Spleen (tissue), 11 donors: ENCODE results near the gene ACVR1. TPM values are rescaled to one million over a fixed set of nuclear protein-coding genes. Genes with fewer than 3 reads are reported as not detected.

Source experiments
- DNase-seq: peaks from one replicate; pipeline ENCODE4 v3.0.0-alpha.2; 2020
- H3K27ac ChIP-seq, 8 donors: fragments of 200-600 bp; sonication (generic) in 7 of 8; 1 replicate in 4 of 8; 2 replicates in 4 of 8; pipeline versions ENCODE4 v1.5.0 to v1.8.0; 2016 to 2021; ENCODE audit warnings: inconsistent platforms in 4 of 8, mild to moderate bottlenecking in 4 of 8, moderate library complexity in 1 of 8
- H3K27me3 ChIP-seq, 7 donors: fragments of 200-600 bp; sonication (generic) in 6 of 7; replicated peaks in 1 of 7; 1 replicate in 4 of 7; 2 replicates in 3 of 7; pipeline versions ENCODE4 v1.5.0 to v1.8.0; 2016 to 2021; ENCODE audit warnings: inconsistent platforms in 3 of 7, mild to moderate bottlenecking in 1 of 7
- H3K36me3 ChIP-seq, 6 donors: fragments of 200-600 bp; sonication (generic) in 5 of 6; 1 replicate in 4 of 6; 2 replicates in 2 of 6; pipeline versions ENCODE4 v1.5.0 to v1.8.0; 2016 to 2021; ENCODE audit warnings: inconsistent platforms in 2 of 6
- H3K4me1 ChIP-seq, 6 donors: fragments of 200-600 bp; sonication (generic) in 5 of 6; 1 replicate in 3 of 6; 2 replicates in 3 of 6; pipeline versions ENCODE4 v1.5.0 to v1.8.0; 2016 to 2021; ENCODE audit warnings: inconsistent platforms in 3 of 6
- H3K4me3 ChIP-seq, 8 donors: fragments of 200-600 bp; sonication (generic) in 7 of 8; 1 replicate in 4 of 8; 2 replicates in 4 of 8; pipeline versions ENCODE4 v1.5.0 to v1.8.0; 2016 to 2021; ENCODE audit warnings: inconsistent platforms in 4 of 8, mild to moderate bottlenecking in 4 of 8, moderate library complexity in 2 of 8
- H3K9me3 ChIP-seq, 8 donors: fragments of 200-600 bp; sonication (generic) in 7 of 8; 1 replicate in 4 of 8; 2 replicates in 4 of 8; pipeline versions ENCODE4 v1.5.0 to v1.8.0; 2016 to 2021; ENCODE audit warnings: inconsistent platforms in 4 of 8
- POLR2A ChIP-seq, 3 donors: fragments of 450-650 bp; IDR thresholded peaks; one replicate each; pipeline ENCODE4 v1.5.1; 2017; ENCODE audit warnings: antibody characterized with exemption in 3 of 3, mild to moderate bottlenecking in 1 of 3
- POLR2AphosphoS5 ChIP-seq, 3 donors: sonication (generic); formaldehyde crosslinking; IDR thresholded peaks; one replicate each; pipeline ENCODE4 v1.5.1; 2017; ENCODE audit warnings: antibody characterized with exemption in 3 of 3
- WGBS, 5 donors: extraction: QIAGEN DNeasy Blood & Tissue Kit in 3 of 5; methylation state at CpG; one replicate each; pipeline versions ENCODE4 v1.1.5 to v1.1.7; 2013 to 2018; 5-methylcytosine and 5-hydroxymethylcytosine counted together
- intact Hi-C: fragments of 100-400 bp; cut with DNase I; formaldehyde crosslinking; loops from one replicate; pipeline ENCODE4 v1.15.0; 2023; ENCODE audit warnings: low total_unique reads
- polyA plus RNA-seq, 3 donors: library from polyadenylated mRNA; stranded (reverse); fragments of 200-250 nt; gene quantifications; one replicate each; pipeline ENCODE4 v1.2.1, GENCODE V29; 2013
- total RNA-seq, 7 donors: library from RNA; depleted of rRNA in 3 of 7; stranded (reverse); fragments of >200 nt in 3 of 7; fragmentation: NEBNext Ultra II Directional in 4 of 7; extraction: Animal tissue kit (Norgen Biotek cat#: 25700) in 4 of 7; gene quantifications; one replicate each; pipeline versions ENCODE4 v1.1.0 to v1.2.1, GENCODE V29; 2016 to 2021
- TF ChIP-seq, protein P1 (sequence below), 11 experiments: fragments of 200-600 bp in 7 of 11; fragments of 450-650 bp in 4 of 11; sonication (generic) in 4 of 11; IDR thresholded peaks in 8 of 11; conservative IDR thresholded peaks in 3 of 11; 1 replicate in 7 of 11; 2 replicates in 4 of 11; pipeline versions ENCODE4 v1.4.0 to v1.8.0; 2016 to 2021; ENCODE audit warnings: antibody characterized with exemption in 11 of 11, inconsistent platforms in 4 of 11, mild to moderate bottlenecking in 1 of 11
- donor health status: healthy with polysubstance abuse.
- donor health status: DM: no; HTN: no; CAD: no; lungs with moderate emphysema.
- donor health status: DM: no; HTN: no; CAD: no.
- donor health status: Bipolar disorder and iron deficiency.
- donor health status: healthy.
- donor health status: DM: no; HTN: no; CAD: no.
- donor health status: DM: yes; HTN: yes; CAD: no.

The ACVR1 gene
- total and polyA plus RNA-seq, 10 donors, result 2.1 to 23.8 (median 13.6) TPM

DNA sequence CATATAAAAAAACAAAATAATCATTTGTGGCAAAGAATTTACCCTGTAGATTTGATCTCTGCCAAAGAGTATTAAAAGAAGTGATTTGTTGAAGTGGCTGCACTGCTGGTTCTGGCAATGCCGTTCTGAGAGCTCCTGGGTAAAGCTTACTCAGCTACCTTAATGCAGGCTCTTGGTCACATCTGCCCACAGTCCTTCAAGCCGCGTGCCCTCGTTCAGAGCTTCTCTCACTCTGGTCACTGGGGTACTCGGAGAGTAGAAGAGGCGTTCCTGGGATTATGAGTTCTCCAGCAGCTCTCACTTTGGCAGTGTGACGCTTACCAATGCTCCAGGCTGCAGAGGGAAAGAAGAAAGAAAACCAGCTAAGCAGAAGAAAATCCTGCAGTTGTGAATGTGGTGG lies 57.9 kb downstream of the ACVR1 start:
- 94 to 99% (median 97%) methylated on average over 7 of the region's 7 CpGs for WGBS, 5 donors
- intact Hi-C loops, result no loop called here
- TF ChIP-seq, protein P1, sequence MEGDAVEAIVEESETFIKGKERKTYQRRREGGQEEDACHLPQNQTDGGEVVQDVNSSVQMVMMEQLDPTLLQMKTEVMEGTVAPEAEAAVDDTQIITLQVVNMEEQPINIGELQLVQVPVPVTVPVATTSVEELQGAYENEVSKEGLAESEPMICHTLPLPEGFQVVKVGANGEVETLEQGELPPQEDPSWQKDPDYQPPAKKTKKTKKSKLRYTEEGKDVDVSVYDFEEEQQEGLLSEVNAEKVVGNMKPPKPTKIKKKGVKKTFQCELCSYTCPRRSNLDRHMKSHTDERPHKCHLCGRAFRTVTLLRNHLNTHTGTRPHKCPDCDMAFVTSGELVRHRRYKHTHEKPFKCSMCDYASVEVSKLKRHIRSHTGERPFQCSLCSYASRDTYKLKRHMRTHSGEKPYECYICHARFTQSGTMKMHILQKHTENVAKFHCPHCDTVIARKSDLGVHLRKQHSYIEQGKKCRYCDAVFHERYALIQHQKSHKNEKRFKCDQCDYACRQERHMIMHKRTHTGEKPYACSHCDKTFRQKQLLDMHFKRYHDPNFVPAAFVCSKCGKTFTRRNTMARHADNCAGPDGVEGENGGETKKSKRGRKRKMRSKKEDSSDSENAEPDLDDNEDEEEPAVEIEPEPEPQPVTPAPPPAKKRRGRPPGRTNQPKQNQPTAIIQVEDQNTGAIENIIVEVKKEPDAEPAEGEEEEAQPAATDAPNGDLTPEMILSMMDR (IDR thresholded peaks at IDR 0.05 in 8 of 11, conservative IDR thresholded peaks at IDR 0.05 in 3 of 11), result no peak
- TF ChIP-seq POLR2A (IDR thresholded peaks at IDR 0.05), result no peak
- no peak for TF ChIP-seq POLR2AphosphoS5 (IDR thresholded peaks at IDR 0.05)
- no peak overlapping the region for H3K4me3 ChIP-seq
- no peaks in the 10 kb centered on the region for H3K27me3 ChIP-seq
- peaks cover 0 to 28% (median 7%) of the 10 kb centered on the region in 6 donors for H3K36me3 ChIP-seq
- H3K9me3 ChIP-seq, result no peaks in the 10 kb centered on the region
- H3K27ac ChIP-seq, result no peak overlapping the region
- peaks cover 0 to 4% (median 0%) of the 10 kb centered on the region in 6 donors for H3K4me1 ChIP-seq
- DNase-seq, result no peak

DNA sequence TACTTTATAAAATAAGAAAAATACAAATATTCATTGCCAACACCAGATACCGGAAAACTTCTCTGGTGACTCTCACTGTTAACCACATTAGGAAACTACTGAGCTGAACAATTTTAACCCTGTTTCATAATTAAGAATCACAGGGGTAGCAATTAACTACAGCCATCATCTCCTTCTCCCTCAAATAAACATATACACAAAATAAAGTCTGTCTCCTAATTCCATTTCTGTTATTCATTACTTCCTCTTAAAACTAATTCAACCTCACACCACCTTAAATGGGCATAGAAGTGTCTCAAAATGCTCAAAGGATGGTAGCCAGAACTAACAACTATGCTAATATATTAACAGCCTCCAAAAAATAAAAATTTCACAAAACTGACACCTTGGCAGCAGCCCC lies 60.7 kb downstream of the ACVR1 start:
- H3K27ac ChIP-seq, result no peak overlapping the region
- peaks cover 0 to 28% (median 7%) of the 10 kb centered on the region in 6 donors for H3K36me3 ChIP-seq
- H3K9me3 ChIP-seq, result no peaks in the 10 kb centered on the region
- intact Hi-C loops, result no loop called here
- WGBS, 5 donors, result 97 to 100% (median 98%) methylated on average over 1 of the region's 1 CpG
- H3K27me3 ChIP-seq, result no peaks in the 10 kb centered on the region
- DNase-seq, result no peak
- H3K4me1 ChIP-seq, result peaks cover 0 to 4% (median 0%) of the 10 kb centered on the region in 6 donors
- TF ChIP-seq POLR2A (IDR thresholded peaks at IDR 0.05) (no peak), POLR2AphosphoS5 (IDR thresholded peaks at IDR 0.05) (no peak)
- TF ChIP-seq, protein P1 (IDR thresholded peaks at IDR 0.05 in 8 of 11, conservative IDR thresholded peaks at IDR 0.05 in 3 of 11), result no peak
- H3K4me3 ChIP-seq, result no peak overlapping the region

DNA sequence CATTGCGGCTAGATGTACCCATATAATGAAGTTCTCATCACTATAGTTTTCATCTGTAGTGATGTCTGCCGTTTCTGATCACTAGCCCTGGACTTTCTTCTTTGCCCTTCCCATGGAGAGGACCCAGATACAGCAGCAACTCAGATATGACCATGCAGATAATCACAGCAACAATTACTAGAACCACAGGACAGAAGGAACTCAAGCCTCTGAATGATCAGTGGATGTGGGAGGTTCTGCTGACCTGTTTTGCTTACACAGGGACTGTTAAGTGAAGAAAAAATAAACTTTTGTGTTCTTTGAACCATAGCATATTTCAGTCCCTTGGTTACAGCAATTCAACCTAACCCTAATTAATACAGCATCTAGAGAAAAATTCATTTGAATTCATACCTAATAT lies 62.7 kb downstream of the ACVR1 start:
- Histone ChIP-seq H3K36me3 (peaks cover 0 to 27% (median 7%) of the 10 kb centered on the region in 6 donors), H3K27ac (no peak overlapping the region), H3K27me3 (no peaks in the 10 kb centered on the region), H3K4me3 (no peak overlapping the region), H3K9me3 (no peaks in the 10 kb centered on the region), H3K4me1 (no peaks in the 10 kb centered on the region)
- no peak for TF ChIP-seq POLR2A (IDR thresholded peaks at IDR 0.05)
- TF ChIP-seq, protein P1 (IDR thresholded peaks at IDR 0.05 in 8 of 11, conservative IDR thresholded peaks at IDR 0.05 in 3 of 11), result no peak
- TF ChIP-seq POLR2AphosphoS5 (IDR thresholded peaks at IDR 0.05), result no peak
- intact Hi-C loops, result no loop called here
- WGBS, 5 donors, result 92 to 98% (median 95%) methylated on average over 2 of the region's 2 CpGs
- DNase-seq, result no peak

DNA sequence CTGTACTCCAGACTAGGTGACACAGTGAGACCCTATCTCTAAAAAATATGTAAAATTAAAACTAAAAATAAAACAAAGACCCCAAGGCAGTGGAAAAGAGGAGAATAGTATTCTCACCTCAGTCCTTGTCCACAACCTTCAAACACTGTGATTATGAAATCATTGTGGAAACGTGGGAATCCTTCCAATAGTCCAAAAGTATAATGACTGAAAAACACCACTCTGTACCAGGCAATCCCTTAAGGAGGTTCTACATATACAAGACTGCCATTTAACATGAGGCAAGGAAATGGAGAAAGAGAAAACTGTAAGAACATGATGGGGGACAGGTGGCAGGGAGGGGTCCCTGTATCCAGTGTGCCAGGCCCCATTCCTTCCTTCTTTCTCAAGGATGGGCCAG lies 66.1 kb downstream of the ACVR1 start:
- Histone ChIP-seq H3K27me3 (no peaks in the 10 kb centered on the region), H3K4me3 (no peak overlapping the region), H3K27ac (no peak overlapping the region), H3K36me3 (peaks cover 0 to 5% (median 0%) of the 10 kb centered on the region in 6 donors), H3K9me3 (no peaks in the 10 kb centered on the region), H3K4me1 (no peaks in the 10 kb centered on the region)
- intact Hi-C loops, result no loop called here
- TF ChIP-seq POLR2AphosphoS5 (IDR thresholded peaks at IDR 0.05), result no peak
- TF ChIP-seq, protein P1 (IDR thresholded peaks at IDR 0.05 in 8 of 11, conservative IDR thresholded peaks at IDR 0.05 in 3 of 11), result no peak
- TF ChIP-seq POLR2A (IDR thresholded peaks at IDR 0.05), result no peak
- WGBS, 5 donors, result 53 to 73% (median 71%) methylated on average over 1 of the region's 1 CpG
- DNase-seq, result no peak
